Measurements from ENCODE around the gene MXI1. TPM values are rescaled to one million over a fixed set of nuclear protein-coding genes. Genes with fewer than 3 reads are reported as not detected.

MXI1 gene
- total RNA-seq, 1 experiment from 2014 or later = 16.6 TPM

- TF ChIP-seq ZNF121 (CRISPR knock-in tag; IDR thresholded peaks at IDR 0.05) = no peak
These were observed 53.5 kb downstream of the MXI1 start (continued) for GRCh38 chr10:110260746-110261477.

GRCh38 chr10:110263164-110263563, 55.8 kb downstream of the MXI1 start:
- no peaks in the 10 kb centered on the region for H3K27me3 Mint-ChIP-seq (ENCODE audit: low read depth)
- H3K4me3 Mint-ChIP-seq = no peak overlapping the region
- no peaks in the 10 kb centered on the region for H3K9me3 Mint-ChIP-seq
- H3K4me1 Mint-ChIP-seq = no peaks in the 10 kb centered on the region
- no peak for DNase-seq (ENCODE audit: low spot score)
- no peak for ATAC-seq
- H3K27ac Mint-ChIP-seq = no peak overlapping the region
- ChIA-PET POLR2A (no interaction called here), CTCF (interaction anchor here (1.1 kb wide), 1 partner anchor 57 kb away, joined by 3 read pairs; no protein-coding TSS in a partner anchor)
- TF ChIP-seq NR3C1 (CRISPR knock-in tag; conservative IDR thresholded peaks at IDR 0.05; ENCODE audit: low read depth) (no peak), GRHL2 (CRISPR knock-in tag; IDR thresholded peaks at IDR 0.05; ENCODE audit: insufficient replicate concordance, severe bottlenecking) (no peak), ZSCAN18 (CRISPR knock-in tag; IDR thresholded peaks at IDR 0.05) (no peak), FOXP1 (CRISPR knock-in tag; IDR thresholded peaks at IDR 0.05; ENCODE audit: borderline replicate concordance) (no peak), ZNF232 (CRISPR knock-in tag; IDR thresholded peaks at IDR 0.05) (no peak), STAT6 (CRISPR knock-in tag; conservative IDR thresholded peaks at IDR 0.05; ENCODE audit: low read depth) (no peak), OVOL2 (CRISPR knock-in tag; IDR thresholded peaks at IDR 0.05; ENCODE audit: borderline replicate concordance) (no peak), ERG (CRISPR knock-in tag; IDR thresholded peaks at IDR 0.05) (no peak), IRF2 (CRISPR knock-in tag; IDR thresholded peaks at IDR 0.05; ENCODE audit: borderline replicate concordance, low read depth) (no peak), SP1 (CRISPR knock-in tag; conservative IDR thresholded peaks at IDR 0.05) (no peak), ATF3 (CRISPR knock-in tag; conservative IDR thresholded peaks at IDR 0.05) (no peak), PREB (CRISPR knock-in tag; IDR thresholded peaks at IDR 0.05; ENCODE audit: borderline replicate concordance) (no peak), PRRX2 (CRISPR knock-in tag; IDR thresholded peaks at IDR 0.05) (no peak), ARID4B (CRISPR knock-in tag; IDR thresholded peaks at IDR 0.05; ENCODE audit: borderline replicate concordance) (no peak), NFYB (CRISPR knock-in tag; conservative IDR thresholded peaks at IDR 0.05; ENCODE audit: low read depth) (no peak), TCF7 (CRISPR knock-in tag; IDR thresholded peaks at IDR 0.05; ENCODE audit: low read depth) (no peak), CTCF (IDR thresholded peaks at IDR 0.05) (no peak), ZNF121 (CRISPR knock-in tag; IDR thresholded peaks at IDR 0.05) (no peak)
- no peaks in the 10 kb centered on the region for H3K36me3 Mint-ChIP-seq

Measured in WTC11 (cell line).